Fibroblast of mammary gland (primary cell): Measurements from ENCODE around the gene TMEM181.

Experiments
- DNase-seq: peaks from one replicate; pipeline ENCODE4 v3.0.0-alpha.2; 2010; ENCODE audit warnings: low read depth
- H3K4me3 ChIP-seq: 2 replicates; pipeline ENCODE4 v1.5.1; 2011; ENCODE audit warnings: low read depth, mild to moderate bottlenecking, low read length, moderate library complexity; ENCODE audit not compliant: control insufficient read depth
- CTCF ChIP-seq: conservative IDR thresholded peaks from 2 replicates; pipeline ENCODE4 v1.5.1; 2011; ENCODE audit warnings: low read depth, low read length, inconsistent platforms; ENCODE audit not compliant: control insufficient read depth, insufficient read depth

The TMEM181 gene

GRCh38 chr6:158574800-158575199 lies 14.9 kb downstream of the TMEM181 start:
- TF ChIP-seq CTCF: no peak
- H3K4me3 ChIP-seq: no peak overlapping the region
- no peak for DNase-seq

GRCh38 chr6:158575550-158575949 lies 15.7 kb downstream of the TMEM181 start:
- no peak for TF ChIP-seq CTCF
- no peak overlapping the region for H3K4me3 ChIP-seq
- no peak for DNase-seq

GRCh38 chr6:158584236-158584651 lies 24.4 kb downstream of the TMEM181 start:
- TF ChIP-seq CTCF: no peak
- H3K4me3 ChIP-seq: no peak overlapping the region
- no peak for DNase-seq

- DNase-seq: no peak
- TF ChIP-seq CTCF: no peak
- H3K4me3 ChIP-seq: no peak overlapping the region
Measured at GRCh38 chr6:158586652-158587051, 26.8 kb downstream of the TMEM181 start.

GRCh38 chr6:158589366-158589765 lies 29.5 kb downstream of the TMEM181 start:
- DNase-seq: no peak
- no peak for TF ChIP-seq CTCF

GRCh38 chr6:158591134-158591809 lies 31.4 kb downstream of the TMEM181 start:
- no peak for TF ChIP-seq CTCF
- no peak for DNase-seq
- H3K4me3 ChIP-seq: no peak overlapping the region

More at GRCh38 chr6:158589366-158589765, 29.5 kb downstream of the TMEM181 start:
- no peak overlapping the region for H3K4me3 ChIP-seq
